Stimulated activated naive B cell treated with anti-CD40 and anti-IgM and Interleukin-4, amounts not matched to agents 10 μg/mL and 1 μg/mL and 100 μg/mL, for 72 hours (primary cell): ENCODE results near the gene FBXL12.
"Not testable (repeated sequence)": the region's sequence is repeated elsewhere in the genome, so short reads cannot be mapped to it uniquely, and the experiment has no call there.

Experiments
- ATAC-seq, 2 donors: fragments of 150-1000 bp; cut with Tn5 transposase; replicated peaks; 2 replicates each; pipeline ENCODE4 v1.10.0; 2021; ENCODE audit warnings: moderate library complexity in 1 of 2
- DNase-seq: peaks from one replicate; pipeline ENCODE4 v3.0.0; 2021
- H3K27ac Mint-ChIP-seq: one replicate; pipeline ENCODE4 v1.8.0; 2022; ENCODE audit warnings: mild to moderate bottlenecking, mixed read lengths
- H3K27me3 Mint-ChIP-seq, 2 donors: one replicate each; pipeline ENCODE4 v1.8.0; 2022; ENCODE audit warnings: mixed read lengths in 2 of 2
- H3K36me3 Mint-ChIP-seq, 2 donors: one replicate each; pipeline ENCODE4 v1.8.0; 2022; ENCODE audit warnings: mixed read lengths in 2 of 2, mild to moderate bottlenecking in 1 of 2
- H3K4me1 Mint-ChIP-seq, 2 donors: one replicate each; pipeline ENCODE4 v1.8.0; 2022; ENCODE audit warnings: mixed read lengths in 2 of 2, mild to moderate bottlenecking in 1 of 2
- H3K4me3 Mint-ChIP-seq, 2 donors: one replicate each; pipeline ENCODE4 v1.8.0; 2022; ENCODE audit warnings: mild to moderate bottlenecking in 2 of 2, mixed read lengths in 2 of 2, moderate library complexity in 1 of 2
- H3K9me3 Mint-ChIP-seq, 2 donors: one replicate each; pipeline ENCODE4 v1.8.0; 2022; ENCODE audit warnings: mixed read lengths in 2 of 2, mild to moderate bottlenecking in 1 of 2

FBXL12 gene

GRCh38 chr19:9827289-9828238 is 8.7 kb upstream of the FBXL12 start, which contains the start of gene UBL5:
UBL5 (plus strand) TSS chr19:9827918; CDS start chr19:9828338, 420 bp downstream.
- Mint-ChIP-seq H3K4me3 (peak within 1 kb of the TSS; percentile 92 to 100), H3K4me1 (peaks cover 12 to 29% of the 10 kb centered on the region in 2 donors), H3K36me3 (peaks cover 6 to 22% of the 10 kb centered on the region in 2 donors), H3K27ac (peak within 1 kb of the TSS; percentile 99), H3K27me3 (no peaks in the 10 kb centered on the region), H3K9me3 (no peaks in the 10 kb centered on the region)
- DNase-seq (peak; percentile 81), ATAC-seq (peak; percentile 98 to 99)

DNA sequence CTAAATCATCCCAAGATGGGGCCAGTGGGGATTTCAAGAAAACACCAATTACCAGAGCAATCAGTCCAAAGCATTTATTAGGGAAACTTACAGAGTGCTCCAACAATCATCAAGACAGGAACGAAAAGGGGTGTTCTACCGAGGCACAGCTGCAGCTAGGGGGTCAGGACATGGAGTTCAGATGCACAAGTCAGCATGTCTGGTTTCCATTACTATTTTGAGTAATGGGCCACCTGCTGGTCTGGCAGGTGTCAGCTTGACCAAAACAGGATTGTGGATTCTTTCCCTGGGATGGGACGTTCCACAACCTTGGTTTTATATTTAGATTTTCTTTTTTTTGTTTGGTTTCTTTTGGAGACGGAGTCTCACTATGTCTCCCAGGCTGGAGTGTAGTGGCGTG is 4.9 kb upstream of the FBXL12 start:
- H3K9me3 Mint-ChIP-seq: no peaks in the 10 kb centered on the region

DNA sequence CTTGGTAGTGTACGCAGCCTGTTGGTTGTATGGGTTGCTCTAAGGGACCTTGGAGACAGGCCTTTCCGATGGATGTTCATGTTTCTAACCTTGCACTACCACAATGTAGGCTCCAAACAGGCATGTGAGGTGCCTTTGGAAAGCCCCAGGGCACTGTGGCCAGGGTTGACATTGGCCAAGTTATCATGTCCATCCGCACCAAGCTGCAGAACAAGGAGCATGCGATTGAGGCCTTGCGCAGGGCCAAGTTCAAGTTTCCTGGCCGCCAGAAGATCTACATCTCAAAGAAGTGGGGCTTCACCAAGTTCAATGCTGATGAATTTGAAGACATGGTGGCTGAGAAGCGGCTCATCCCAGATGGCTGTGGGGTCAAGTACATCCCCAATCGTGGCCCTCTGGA is 1.2 kb upstream of the FBXL12 start:
- ATAC-seq, H3K27me3 Mint-ChIP-seq, H3K9me3 Mint-ChIP-seq, H3K27ac Mint-ChIP-seq, DNase-seq: not testable (repeated sequence)
- H3K36me3 Mint-ChIP-seq: peaks cover 17 to 26% of the 10 kb centered on the region in 2 donors
- H3K4me1 Mint-ChIP-seq: peaks cover 10 to 30% of the 10 kb centered on the region in 2 donors
- H3K4me3 Mint-ChIP-seq: peak overlapping the region; percentile 95 to 98

More for the DNA sequence above, 4.9 kb upstream of the FBXL12 start:
- Mint-ChIP-seq H3K4me3 (no peak overlapping the region), H3K27ac (no peak overlapping the region), H3K27me3 (no peaks in the 10 kb centered on the region), H3K36me3 (peaks cover 4 to 16% of the 10 kb centered on the region in 2 donors), H3K4me1 (peaks cover 13 to 32% of the 10 kb centered on the region in 2 donors)
- DNase-seq (no peak), ATAC-seq (no peak)

DNA sequence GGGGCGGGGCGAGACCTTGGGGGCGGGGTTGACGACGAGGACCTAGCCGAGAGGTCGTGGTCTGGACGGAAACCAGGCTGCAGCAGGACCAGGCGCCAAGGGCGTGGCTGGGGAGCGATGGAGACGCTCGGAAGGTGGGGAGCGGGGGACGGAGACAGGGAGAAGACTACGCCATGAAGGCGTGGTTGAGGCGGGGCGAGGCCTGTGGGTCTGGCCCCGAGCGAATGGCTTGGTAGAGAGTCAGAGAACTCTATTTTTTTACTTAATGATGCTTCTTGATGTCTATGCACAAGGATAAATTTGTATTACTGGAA is 674 bp upstream of the FBXL12 start:
- no peak for ATAC-seq

GRCh38 chr19:9818175-9818733 is 625 bp downstream of the FBXL12 start:
- peak overlapping the region; percentile 98 for H3K27ac Mint-ChIP-seq
- no peaks in the 10 kb centered on the region for H3K27me3 Mint-ChIP-seq
- peaks cover 10 to 30% of the 10 kb centered on the region in 2 donors for H3K4me1 Mint-ChIP-seq
- ATAC-seq: no peak
- H3K9me3 Mint-ChIP-seq: peaks cover 6 to 7% of the 10 kb centered on the region in 2 donors
- H3K36me3 Mint-ChIP-seq: peaks cover 25 to 33% of the 10 kb centered on the region in 2 donors
- peak overlapping the region; percentile 95 to 98 for H3K4me3 Mint-ChIP-seq
- no peak for DNase-seq

More for the DNA sequence above, 674 bp upstream of the FBXL12 start:
- DNase-seq: no peak
- peaks cover 21 to 31% of the 10 kb centered on the region in 2 donors for H3K36me3 Mint-ChIP-seq
- peaks cover 6 to 7% of the 10 kb centered on the region in 2 donors for H3K9me3 Mint-ChIP-seq
- peak overlapping the region; percentile 98 for H3K27ac Mint-ChIP-seq
- H3K27me3 Mint-ChIP-seq: no peaks in the 10 kb centered on the region
- peak overlapping the region; percentile 95 to 98 for H3K4me3 Mint-ChIP-seq
- H3K4me1 Mint-ChIP-seq: peaks cover 10 to 30% of the 10 kb centered on the region in 2 donors

GRCh38 chr19:9811139-9811538 is 7.7 kb downstream of the FBXL12 start:
- DNase-seq (no peak), ATAC-seq (no peak)
- Mint-ChIP-seq H3K27ac (peak overlapping the region; percentile 9), H3K4me1 (peaks cover 0 to 2% of the 10 kb centered on the region in 2 donors), H3K4me3 (no peak overlapping the region), H3K9me3 (peaks cover 0 to 1% of the 10 kb centered on the region in 2 donors), H3K27me3 (no peaks in the 10 kb centered on the region), H3K36me3 (peaks cover 30 to 48% of the 10 kb centered on the region in 2 donors)

- Mint-ChIP-seq H3K4me1 (peaks cover 0 to 2% of the 10 kb centered on the region in 2 donors), H3K4me3 (no peak overlapping the region), H3K27me3 (no peaks in the 10 kb centered on the region), H3K27ac (no peak overlapping the region), H3K36me3 (peaks cover 20 to 39% of the 10 kb centered on the region in 2 donors), H3K9me3 (no peaks in the 10 kb centered on the region)
- ATAC-seq (no peak), DNase-seq (no peak)
Measured at GRCh38 chr19:9808855-9809824, 9.7 kb downstream of the FBXL12 start.

DNA sequence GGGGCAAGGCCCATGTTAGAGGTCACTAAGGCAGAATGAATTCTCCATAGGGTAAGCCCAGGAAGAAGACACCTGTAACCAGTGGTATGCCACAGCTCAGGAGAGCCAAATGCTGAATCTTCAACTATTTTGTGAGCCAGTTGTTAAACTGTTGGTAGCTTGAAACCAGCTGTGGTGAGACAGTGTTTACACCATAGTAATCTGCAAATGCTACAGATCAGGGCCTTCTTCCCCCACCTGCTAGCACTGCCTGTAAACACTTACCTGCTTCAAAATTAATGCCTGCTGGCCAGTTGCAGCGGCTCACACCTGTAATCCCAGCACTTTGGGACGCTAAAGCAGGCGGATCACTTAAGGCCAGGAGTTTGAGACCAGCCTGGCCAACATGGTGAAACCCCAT is 12.1 kb downstream of the FBXL12 start:
- no peak for DNase-seq
- peaks cover 0 to 2% of the 10 kb centered on the region in 2 donors for H3K4me1 Mint-ChIP-seq
- no peak overlapping the region for H3K27ac Mint-ChIP-seq
- no peaks in the 10 kb centered on the region for H3K27me3 Mint-ChIP-seq
- peaks cover 16 to 43% of the 10 kb centered on the region in 2 donors for H3K36me3 Mint-ChIP-seq
- no peak overlapping the region for H3K4me3 Mint-ChIP-seq
- H3K9me3 Mint-ChIP-seq: no peaks in the 10 kb centered on the region
- no peak for ATAC-seq

DNA sequence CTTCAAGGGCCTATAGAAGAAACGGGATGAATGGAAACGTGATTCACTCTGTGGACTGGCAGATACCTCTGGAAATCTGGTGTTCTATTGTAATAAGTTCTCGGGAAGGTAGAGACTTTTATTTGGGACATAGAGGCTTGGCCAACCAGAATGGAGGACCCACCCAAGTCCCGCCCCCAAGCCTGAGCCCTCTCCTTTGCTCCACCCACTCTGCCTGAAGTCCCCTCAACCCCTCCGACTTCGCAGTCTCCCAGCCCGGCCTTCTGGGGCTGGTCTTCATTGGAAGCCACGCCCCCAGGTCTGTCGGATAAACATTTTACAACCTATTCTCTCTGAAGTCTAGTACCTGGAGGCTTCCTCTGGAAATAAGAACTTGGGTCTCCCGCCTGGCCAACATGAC is 16.9 kb downstream of the FBXL12 start:
- H3K4me3 Mint-ChIP-seq: no peak overlapping the region
- ATAC-seq: no peak

GRCh38 chr19:9799162-9799561 is 19.7 kb downstream of the FBXL12 start:
- no peak overlapping the region for H3K27ac Mint-ChIP-seq
- DNase-seq: no peak
- H3K27me3 Mint-ChIP-seq: no peaks in the 10 kb centered on the region
- no peaks in the 10 kb centered on the region for H3K4me1 Mint-ChIP-seq
- H3K36me3 Mint-ChIP-seq: peaks cover 2 to 12% of the 10 kb centered on the region in 2 donors
- no peak for ATAC-seq
- H3K9me3 Mint-ChIP-seq: no peaks in the 10 kb centered on the region
- H3K4me3 Mint-ChIP-seq: no peak overlapping the region

More for the DNA sequence above, 16.9 kb downstream of the FBXL12 start:
- DNase-seq: no peak
- H3K27ac Mint-ChIP-seq: no peak overlapping the region
- H3K27me3 Mint-ChIP-seq: no peaks in the 10 kb centered on the region
- H3K4me1 Mint-ChIP-seq: no peaks in the 10 kb centered on the region
- no peaks in the 10 kb centered on the region for H3K9me3 Mint-ChIP-seq
- H3K36me3 Mint-ChIP-seq: peaks cover 4 to 18% of the 10 kb centered on the region in 2 donors

- H3K27me3 Mint-ChIP-seq: no peaks in the 10 kb centered on the region
- DNase-seq (no peak), ATAC-seq (no peak)
- H3K36me3 Mint-ChIP-seq: peaks cover 2 to 4% of the 10 kb centered on the region in 2 donors
- H3K27ac Mint-ChIP-seq: no peak overlapping the region
- H3K4me1 Mint-ChIP-seq: peaks cover 4 to 6% of the 10 kb centered on the region in 2 donors
- no peak overlapping the region for H3K4me3 Mint-ChIP-seq
- no peaks in the 10 kb centered on the region for H3K9me3 Mint-ChIP-seq
Measured at GRCh38 chr19:9797871-9798270, 21.0 kb downstream of the FBXL12 start.

- H3K27me3 Mint-ChIP-seq: no peaks in the 10 kb centered on the region
- H3K27ac Mint-ChIP-seq: no peak overlapping the region
- ATAC-seq (peak; percentile 53 to 60), DNase-seq (peak; percentile 80)
- no peak overlapping the region for H3K4me3 Mint-ChIP-seq
- H3K36me3 Mint-ChIP-seq: peaks cover 0 to 2% of the 10 kb centered on the region in 2 donors
- H3K9me3 Mint-ChIP-seq: no peaks in the 10 kb centered on the region
- H3K4me1 Mint-ChIP-seq: peaks cover 7 to 12% of the 10 kb centered on the region in 2 donors
Measured at GRCh38 chr19:9796113-9796773, 22.6 kb downstream of the FBXL12 start.

GRCh38 chr19:9793071-9793591 is 25.7 kb downstream of the FBXL12 start:
- Mint-ChIP-seq H3K27ac (peak overlapping the region; percentile 97), H3K4me3 (peak overlapping the region; percentile 98 to 99), H3K36me3 (peaks cover 0 to 2% of the 10 kb centered on the region in 2 donors), H3K27me3 (no peaks in the 10 kb centered on the region), H3K9me3 (no peaks in the 10 kb centered on the region), H3K4me1 (peaks cover 12 to 22% of the 10 kb centered on the region in 2 donors)
- peak; percentile 40 to 43 for ATAC-seq
- DNase-seq: no peak
